PC-9 (cell line): ENCODE measurements around the gene CD2. TPM values are rescaled to one million over a fixed set of nuclear protein-coding genes. Genes with fewer than 3 reads are reported as not detected.

Experiments
- BruUV-seq: library from RNA; stranded (reverse); fragments of 400-500 nt; replicated peaks from 2 replicates; lab custom pipeline; 2021; lab: Mats Ljungman, UMichigan
- CTCF ChIA-PET: fragments of 300-600 bp; sonication (Branson Sonifier 250); formaldehyde crosslinking; loops from one replicate; lab custom pipeline; 2022; ENCODE audit warnings: antibody characterized with exemption; lab: Charles Lee
- POLR2A ChIA-PET: fragments of 300-600 bp; sonication (Branson Sonifier 250); formaldehyde crosslinking; loops from one replicate; lab custom pipeline; 2022; ENCODE audit warnings: antibody characterized with exemption; ENCODE audit not compliant: unreplicated experiment; lab: Charles Lee
- DNase-seq, 2 experiments: peaks; one replicate each; pipeline versions ENCODE4 v3.0.0 to v3.0.0-alpha.2; 2015 to 2022; ENCODE audit warnings: mixed read lengths in 1 of 2
- H2AFZ ChIP-seq: fragments of 200-600 bp; sonication (generic); 2 replicates; pipeline ENCODE4 v1.8.1; 2017; ENCODE audit warnings: antibody characterized with exemption
- H3F3A ChIP-seq: fragments of 200-600 bp; sonication (generic); 2 replicates; pipeline ENCODE4 v1.8.1; 2017; ENCODE audit warnings: antibody characterized with exemption, mild to moderate bottlenecking, low read depth; ENCODE audit not compliant: insufficient read depth
- H3K27ac ChIP-seq: fragments of 200-600 bp; sonication (generic); 2 replicates; pipeline ENCODE4 v1.6.1; 2016; ENCODE audit warnings: mixed run types
- H3K27me3 ChIP-seq: fragments of 200-600 bp; sonication (generic); 2 replicates; pipeline ENCODE4 v1.6.1; 2016; ENCODE audit warnings: low read depth, mixed run types; ENCODE audit not compliant: insufficient read depth
- H3K36me3 ChIP-seq: fragments of 200-600 bp; sonication (generic); 2 replicates; pipeline ENCODE4 v1.6.1; 2016; ENCODE audit warnings: low read depth, mixed run types
- H3K4me1 ChIP-seq: fragments of 200-600 bp; sonication (generic); replicated peaks from 2 replicates; pipeline ENCODE4 v1.6.1; 2016; ENCODE audit warnings: mixed run types; ENCODE audit not compliant: insufficient read depth
- H3K4me2 ChIP-seq: fragments of 200-600 bp; sonication (generic); 2 replicates; pipeline ENCODE4 v1.6.1; 2017; ENCODE audit warnings: mixed run types
- H3K4me3 ChIP-seq: fragments of 200-600 bp; sonication (generic); 2 replicates; pipeline ENCODE4 v1.6.1; 2016; ENCODE audit warnings: mixed run types
- H3K79me2 ChIP-seq: fragments of 200-600 bp; sonication (generic); 2 replicates; pipeline ENCODE4 v1.6.1; 2017; ENCODE audit warnings: low read depth, mixed run types
- H3K9me2 ChIP-seq: fragments of 200-600 bp; sonication (generic); 2 replicates; pipeline ENCODE4 v1.8.1; 2017; ENCODE audit warnings: mild to moderate bottlenecking; ENCODE audit not compliant: insufficient read depth
- H3K9me3 ChIP-seq: fragments of 200-600 bp; sonication (generic); 2 replicates; pipeline ENCODE4 v1.8.1; 2016; ENCODE audit warnings: low read depth; ENCODE audit not compliant: insufficient read depth
- H4K20me1 ChIP-seq: fragments of 200-600 bp; sonication (generic); 2 replicates; pipeline ENCODE4 v1.8.1; 2017; ENCODE audit not compliant: insufficient read depth
- CTCF ChIP-seq: fragments of 200-600 bp; sonication (generic); conservative IDR thresholded peaks from 2 replicates; pipeline ENCODE4 v1.6.1; 2017; ENCODE audit warnings: mixed run types, antibody characterized with exemption, mild to moderate bottlenecking, moderate library complexity
- EZH2 ChIP-seq: fragments of 200-600 bp; sonication (generic); IDR thresholded peaks from 2 replicates; pipeline ENCODE4 v1.8.0; 2017; ENCODE audit warnings: antibody characterized with exemption, low read depth
- intact Hi-C: fragments of 100-400 bp; cut with micrococcal nuclease; formaldehyde crosslinking; loops from one replicate; pipeline ENCODE4 v1.10.0; 2022; ENCODE audit not compliant: unreplicated experiment
- total RNA-seq: library from RNA; stranded (reverse); gene quantifications from 2 replicates; pipeline ENCODE4 v1.2.3, GENCODE V29; 2021

CD2 gene
- total RNA-seq, 1 experiment from 2014 or later: not detected

- intact Hi-C loops: no loop called here
- H3F3A ChIP-seq: no peaks in the 10 kb centered on the region
- H3K79me2 ChIP-seq: no peaks in the 10 kb centered on the region
- no peaks in the 10 kb centered on the region for H3K27me3 ChIP-seq
- H3K9me3 ChIP-seq: no peaks in the 10 kb centered on the region
- no peak for DNase-seq
- POLR2A ChIA-PET: interaction anchor here (0.6 kb wide), 1 partner anchor 216 kb away, joined by 3 read pairs; no protein-coding TSS in a partner anchor
- H3K4me3 ChIP-seq: no peak overlapping the region
- H3K9me2 ChIP-seq: no peaks in the 10 kb centered on the region; the same call in 1 of the 2 replicates
- H3K36me3 ChIP-seq: no peaks in the 10 kb centered on the region
- TF ChIP-seq EZH2 (no peak), CTCF (no peak)
- no peak overlapping the region for H3K4me2 ChIP-seq
- no peaks in the 10 kb centered on the region for H4K20me1 ChIP-seq
- CTCF ChIA-PET: interaction anchor here (0.6 kb wide), 1 partner anchor 135 kb away, joined by 4 read pairs; no protein-coding TSS in a partner anchor
- no peak overlapping the region for H2AFZ ChIP-seq
- no peak overlapping the region for H3K27ac ChIP-seq
- no peaks in the 10 kb centered on the region for H3K4me1 ChIP-seq
- no TSS peak for BruUV-seq
Observed at GRCh38 chr1:116721039-116721405, 33.2 kb upstream of the CD2 start.

- ChIA-PET POLR2A (no interaction called here), CTCF (interaction anchor here (0.6 kb wide), 1 partner anchor 135 kb away, joined by 4 read pairs; no protein-coding TSS in a partner anchor)
- TF ChIP-seq CTCF (no peak), EZH2 (no peak)
- no peak overlapping the region for H3K27ac ChIP-seq
- H3K36me3 ChIP-seq: no peaks in the 10 kb centered on the region
- H3K4me3 ChIP-seq: no peak overlapping the region
- H3K9me3 ChIP-seq: no peaks in the 10 kb centered on the region
- H3K4me1 ChIP-seq: no peaks in the 10 kb centered on the region
- no peaks in the 10 kb centered on the region for H4K20me1 ChIP-seq
- no peak overlapping the region for H2AFZ ChIP-seq
- no peaks in the 10 kb centered on the region for H3F3A ChIP-seq
- no peaks in the 10 kb centered on the region for H3K79me2 ChIP-seq
- no peak overlapping the region for H3K4me2 ChIP-seq
- no TSS peak for BruUV-seq
- intact Hi-C loops: no loop called here
- no peaks in the 10 kb centered on the region for H3K27me3 ChIP-seq
- DNase-seq: no peak
- no peaks in the 10 kb centered on the region for H3K9me2 ChIP-seq
Observed at GRCh38 chr1:116721451-116722007, 32.7 kb upstream of the CD2 start.

GRCh38 chr1:116722016-116722838 lies 32.0 kb upstream of the CD2 start:
- ChIA-PET POLR2A (no interaction called here), CTCF (interaction anchor here (1.2 kb wide), 1 partner anchor 148 kb away, joined by 4 read pairs; no protein-coding TSS in a partner anchor)
- H3K79me2 ChIP-seq: no peaks in the 10 kb centered on the region
- H3K36me3 ChIP-seq: no peaks in the 10 kb centered on the region
- no peak for TF ChIP-seq CTCF
- no peak for TF ChIP-seq EZH2
- H3F3A ChIP-seq: no peaks in the 10 kb centered on the region
- no peaks in the 10 kb centered on the region for H3K9me3 ChIP-seq
- no peak overlapping the region for H2AFZ ChIP-seq
- BruUV-seq: no TSS peak
- no peaks in the 10 kb centered on the region for H3K9me2 ChIP-seq
- H3K27ac ChIP-seq: no peak overlapping the region
- H4K20me1 ChIP-seq: no peaks in the 10 kb centered on the region
- H3K4me1 ChIP-seq: no peaks in the 10 kb centered on the region
- H3K27me3 ChIP-seq: no peaks in the 10 kb centered on the region
- H3K4me3 ChIP-seq: no peak overlapping the region
- intact Hi-C loops: no loop called here
- DNase-seq: no peak
- no peak overlapping the region for H3K4me2 ChIP-seq
